ENCODE measurements around the gene ADARB1. TPM values are rescaled to one million over a fixed set of nuclear protein-coding genes. Genes with fewer than 3 reads are reported as not detected.

ADARB1 gene
- polyA plus RNA-seq, 1 donor (not counting 4 experiments of a cell fraction or from before 2014, with no cell fraction given), result 13.0 TPM

- no peak for TF ChIP-seq CTCF (optimal IDR thresholded peaks at IDR 0.05 in 1 of 3, IDR thresholded peaks at IDR 0.05 in 1 of 3, conservative IDR thresholded peaks at IDR 0.05 in 1 of 3; ENCODE audit: extremely low read depth in 1 of 3, insufficient read depth in 2 of 3, low read length in 3 of 3)
- TF ChIP-seq EZH2 (IDR thresholded peaks at IDR 0.05; ENCODE audit: low read length), result no peak
- H2AFZ ChIP-seq (ENCODE audit: control insufficient read depth, low read length), result no peak overlapping the region
- H4K20me1 ChIP-seq (ENCODE audit: control insufficient read depth, extremely low read depth, insufficient read depth, low read length), result no peaks in the 10 kb centered on the region
- no peaks in the 10 kb centered on the region for H3K9me1 ChIP-seq (ENCODE audit: control insufficient read depth, extremely low read depth, insufficient read depth, low read length)
- no peak overlapping the region for H3K4me2 ChIP-seq (ENCODE audit: control insufficient read depth, extremely low read depth, insufficient read depth, low read depth, low read length)
- dilution Hi-C loops (cut with MboI; ENCODE audit: extremely low pct_ligation_motif_present, low sequenced_read_pairs), result no loop called here
- H3K79me2 ChIP-seq (ENCODE audit: control insufficient read depth, insufficient read depth, low read length), result peaks cover 3% of the 10 kb centered on the region
- peaks cover 27% of the 10 kb centered on the region for H3K4me1 ChIP-seq (ENCODE audit: control insufficient read depth, extremely low read depth, insufficient read depth, low read length)
- H3K27ac ChIP-seq (ENCODE audit: control insufficient read depth, insufficient read depth, low read length), result no peak overlapping the region
- no peak overlapping the region for H3K4me3 ChIP-seq (ENCODE audit: control insufficient read depth in 2 of 3, extremely low read depth in 1 of 3, insufficient read depth in 2 of 3, low read depth in 1 of 3, low read length in 3 of 3)
- no peaks in the 10 kb centered on the region for H3K9me3 ChIP-seq (ENCODE audit: control insufficient read depth, low read depth, low read length)
- DNase-seq (ENCODE audit: low read depth, low spot score) (no peak), FAIRE-seq (no peak)
- peaks cover 7 to 10% of the 10 kb centered on the region in 2 experiments for H3K36me3 ChIP-seq (ENCODE audit: control insufficient read depth in 2 of 2, extremely low read depth in 1 of 2, insufficient read depth in 2 of 2, low read length in 2 of 2)
- no peaks in the 10 kb centered on the region for H3K27me3 ChIP-seq (ENCODE audit: control insufficient read depth, extremely low read depth, insufficient read depth, low read length)
- H3K9ac ChIP-seq (ENCODE audit: control insufficient read depth, extremely low read depth, insufficient read depth, low read length), result no peak overlapping the region
These were observed 51.8 kb downstream of the ADARB1 start for GRCh38 chr21:45126204-45126626.

DNA sequence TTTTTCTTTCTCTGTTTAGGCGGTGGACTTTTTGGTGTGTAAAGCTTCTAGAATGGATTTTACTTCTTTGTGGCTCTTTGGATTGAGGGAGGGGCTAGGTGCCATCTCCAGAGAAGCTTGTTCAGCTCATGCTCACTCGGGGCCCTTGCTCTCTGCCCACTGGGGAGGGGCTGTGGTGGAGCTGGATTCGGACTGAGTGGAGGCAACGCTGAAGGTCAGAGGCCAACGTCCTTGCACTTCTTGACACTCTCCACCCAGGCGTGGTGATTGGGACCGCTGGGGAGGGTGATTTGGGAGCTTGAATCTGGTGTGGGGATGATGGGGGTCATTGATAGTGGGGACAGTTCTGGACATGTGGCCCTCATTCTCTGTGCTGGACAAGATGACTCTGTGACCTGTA lies 52.6 kb downstream of the ADARB1 start:
- Histone ChIP-seq H3K4me2 (ENCODE audit: control insufficient read depth, extremely low read depth, insufficient read depth, low read depth, low read length) (no peak overlapping the region), H3K27me3 (ENCODE audit: control insufficient read depth, extremely low read depth, insufficient read depth, low read length) (no peaks in the 10 kb centered on the region), H3K4me3 (ENCODE audit: control insufficient read depth in 2 of 3, extremely low read depth in 1 of 3, insufficient read depth in 2 of 3, low read depth in 1 of 3, low read length in 3 of 3) (no peak overlapping the region), H3K36me3 (ENCODE audit: control insufficient read depth in 2 of 2, extremely low read depth in 1 of 2, insufficient read depth in 2 of 2, low read length in 2 of 2) (peaks cover 6 to 10% of the 10 kb centered on the region in 2 experiments), H4K20me1 (ENCODE audit: control insufficient read depth, extremely low read depth, insufficient read depth, low read length) (no peaks in the 10 kb centered on the region), H3K9me1 (ENCODE audit: control insufficient read depth, extremely low read depth, insufficient read depth, low read length) (no peaks in the 10 kb centered on the region), H3K27ac (ENCODE audit: control insufficient read depth, insufficient read depth, low read length) (no peak overlapping the region), H3K9me3 (ENCODE audit: control insufficient read depth, low read depth, low read length) (no peaks in the 10 kb centered on the region), H2AFZ (ENCODE audit: control insufficient read depth, low read length) (no peak overlapping the region), H3K9ac (ENCODE audit: control insufficient read depth, extremely low read depth, insufficient read depth, low read length) (no peak overlapping the region), H3K79me2 (ENCODE audit: control insufficient read depth, insufficient read depth, low read length) (peaks cover 3% of the 10 kb centered on the region), H3K4me1 (ENCODE audit: control insufficient read depth, extremely low read depth, insufficient read depth, low read length) (peaks cover 28% of the 10 kb centered on the region)
- FAIRE-seq, result no peak
- TF ChIP-seq CTCF (optimal IDR thresholded peaks at IDR 0.05 in 1 of 3, IDR thresholded peaks at IDR 0.05 in 1 of 3, conservative IDR thresholded peaks at IDR 0.05 in 1 of 3; ENCODE audit: extremely low read depth in 1 of 3, insufficient read depth in 2 of 3, low read length in 3 of 3) (no peak), EZH2 (IDR thresholded peaks at IDR 0.05; ENCODE audit: low read length) (no peak)
- no peak for DNase-seq (ENCODE audit: low read depth, low spot score)
- dilution Hi-C loops (cut with MboI; ENCODE audit: extremely low pct_ligation_motif_present, low sequenced_read_pairs), result no loop called here
